GM19467 (cell line): ENCODE data around the gene VPS41.

Source experiments
- ATAC-seq: cut with Tn5 transposase; IDR thresholded peaks from one replicate; pipeline ENCODE4 v1.9.1; 2021; ENCODE audit warnings: mild to moderate bottlenecking, moderate library complexity; ENCODE audit not compliant: unreplicated experiment

Gene VPS41

DNA sequence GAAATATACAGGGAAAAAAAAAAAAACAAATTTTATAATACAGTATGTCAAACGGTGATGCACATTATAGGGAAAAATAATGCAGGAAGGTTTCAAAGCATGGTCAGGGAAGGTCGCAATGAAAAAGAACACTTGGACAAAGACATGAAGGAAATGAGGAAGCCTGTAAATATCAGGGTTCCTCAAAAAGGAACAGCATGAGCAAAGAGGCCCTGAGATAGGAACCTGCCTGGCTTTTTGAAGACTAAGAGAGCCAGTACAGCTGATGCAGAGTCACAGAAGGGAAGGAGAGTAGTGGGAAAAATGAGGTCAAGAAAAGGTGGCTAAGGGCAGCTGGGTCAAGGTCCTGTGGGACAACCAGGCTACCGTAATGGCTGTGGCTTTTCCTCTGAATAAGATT lies 1.9 kb downstream of the VPS41 start:
- no peak for ATAC-seq

GRCh38 chr7:38905056-38905759 lies 3.8 kb downstream of the VPS41 start:
- ATAC-seq = peak; percentile 35

DNA sequence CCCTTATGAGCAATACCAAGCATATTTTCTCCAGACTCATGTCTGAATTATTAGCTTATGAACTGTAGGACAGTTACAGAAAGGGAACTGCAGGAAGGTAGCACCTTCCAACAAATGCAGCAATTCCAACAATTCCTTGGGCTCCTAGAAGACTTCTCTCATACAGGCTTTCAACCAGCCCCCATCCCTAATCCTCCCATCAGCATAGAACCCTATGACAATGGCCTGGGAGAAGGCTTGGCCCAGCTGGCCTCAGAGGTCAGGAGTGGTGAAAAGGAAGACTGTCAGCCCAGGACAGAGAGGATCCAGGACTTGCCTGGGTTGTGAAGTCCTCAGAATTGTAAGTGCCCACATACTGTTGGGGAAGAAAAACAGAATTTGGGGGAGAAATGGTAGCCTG lies 5.9 kb downstream of the VPS41 start:
- no peak for ATAC-seq

DNA sequence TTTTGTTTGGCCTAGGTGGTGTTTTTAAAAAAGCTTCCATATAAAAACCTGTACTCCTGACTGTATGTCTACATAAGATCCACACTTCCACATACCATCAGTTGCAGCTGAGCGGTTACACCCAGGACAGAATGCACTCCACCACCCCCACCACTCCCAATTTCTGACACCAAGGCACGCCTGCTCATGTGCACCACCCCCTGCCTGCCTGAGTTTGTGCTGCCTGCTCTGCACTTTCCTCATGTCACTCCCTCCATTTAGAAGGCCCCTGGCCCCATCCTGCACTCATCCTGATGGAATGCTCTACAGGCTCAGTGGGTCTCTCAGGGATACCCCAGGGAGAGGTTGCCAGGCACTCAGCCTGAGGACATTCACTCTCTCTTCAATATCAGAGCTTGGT lies 6.5 kb downstream of the VPS41 start:
- no peak for ATAC-seq

GRCh38 chr7:38893061-38893460 lies 15.9 kb downstream of the VPS41 start:
- no peak for ATAC-seq

DNA sequence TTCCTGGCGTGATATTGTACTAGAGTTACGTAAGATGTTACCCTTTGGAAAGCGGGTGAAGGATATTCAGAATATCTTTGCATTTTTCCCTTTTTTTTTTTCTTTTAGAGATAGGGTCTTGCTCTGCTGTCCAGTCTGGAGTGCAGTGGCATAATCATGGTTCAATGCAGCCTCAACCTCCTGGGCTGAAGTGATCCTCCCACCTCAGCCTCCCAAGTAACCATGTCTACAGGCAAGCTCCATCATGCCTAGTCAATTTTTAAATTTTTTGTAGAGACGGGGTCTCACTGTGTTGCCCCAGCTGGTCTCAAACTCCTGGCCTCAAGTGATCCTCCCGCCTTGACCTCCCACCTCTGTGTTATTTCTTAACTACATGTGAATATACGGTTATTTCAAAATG lies 18.4 kb downstream of the VPS41 start:
- ATAC-seq = no peak

DNA sequence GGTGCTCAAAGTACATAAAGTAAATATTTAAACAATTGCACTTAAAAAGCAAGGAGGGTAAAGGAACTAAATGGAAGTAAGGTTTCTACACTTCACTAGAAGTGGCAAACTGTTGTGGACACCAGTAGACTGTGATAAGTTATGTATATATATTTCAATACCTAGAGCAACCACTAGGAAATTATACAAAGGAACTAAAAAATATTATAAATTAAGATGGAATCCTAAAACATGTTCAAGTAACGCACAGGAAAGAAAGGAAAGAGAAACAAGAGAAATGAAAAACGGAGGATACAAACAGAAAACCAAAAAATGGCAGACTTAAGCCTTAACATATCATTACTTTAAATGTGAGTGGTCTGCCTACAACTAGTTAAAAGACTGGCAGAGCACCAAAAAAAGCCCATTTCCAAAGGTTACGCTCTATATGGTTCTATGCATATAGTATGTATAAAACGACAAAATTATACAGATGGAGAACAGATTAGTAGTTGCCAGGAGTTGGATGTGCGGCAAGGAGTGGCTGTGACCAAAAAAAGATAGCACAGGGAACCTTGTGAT lies 19.0 kb downstream of the VPS41 start:
- ATAC-seq = no peak

GRCh38 chr7:38889079-38889478 lies 19.9 kb downstream of the VPS41 start:
- ATAC-seq = no peak

DNA sequence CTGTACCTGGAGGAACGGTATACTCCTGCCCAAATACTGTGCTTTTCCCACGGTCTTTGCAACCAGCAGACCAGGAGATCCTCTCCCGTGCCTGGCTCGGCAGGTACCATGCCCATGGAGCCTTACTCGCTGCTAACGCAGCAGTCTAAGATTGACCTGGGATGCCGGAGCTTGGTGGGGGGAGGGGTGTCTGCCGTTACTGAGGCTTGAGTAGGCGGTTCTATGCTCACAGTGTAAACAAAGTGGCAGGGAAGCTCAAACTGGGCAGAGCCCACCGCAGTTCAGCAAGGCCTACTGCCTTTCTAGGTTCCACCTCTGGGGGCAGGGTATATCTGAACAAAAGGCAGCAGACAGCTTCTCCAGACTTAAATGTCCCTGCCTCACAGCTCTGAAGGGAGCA lies 22.7 kb downstream of the VPS41 start:
- no peak for ATAC-seq

DNA sequence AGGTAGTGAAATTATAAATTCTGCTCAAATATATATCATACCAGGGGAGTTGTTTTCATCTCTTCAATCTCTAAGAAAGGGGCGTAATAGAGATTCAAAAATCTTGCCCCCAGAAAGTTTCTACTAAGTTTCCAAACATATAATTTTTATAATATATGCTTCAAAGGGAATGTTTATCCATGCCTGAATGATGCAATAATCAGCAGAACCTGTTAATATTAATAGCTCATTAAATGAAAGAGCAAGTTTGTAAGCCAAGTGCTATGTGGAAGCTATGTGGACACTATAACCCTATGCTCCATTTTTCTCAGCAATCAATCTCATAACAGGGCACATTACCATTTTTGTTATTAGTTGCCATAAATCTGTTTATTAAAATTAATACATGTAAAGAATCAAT lies 25.3 kb downstream of the VPS41 start:
- no peak for ATAC-seq

DNA sequence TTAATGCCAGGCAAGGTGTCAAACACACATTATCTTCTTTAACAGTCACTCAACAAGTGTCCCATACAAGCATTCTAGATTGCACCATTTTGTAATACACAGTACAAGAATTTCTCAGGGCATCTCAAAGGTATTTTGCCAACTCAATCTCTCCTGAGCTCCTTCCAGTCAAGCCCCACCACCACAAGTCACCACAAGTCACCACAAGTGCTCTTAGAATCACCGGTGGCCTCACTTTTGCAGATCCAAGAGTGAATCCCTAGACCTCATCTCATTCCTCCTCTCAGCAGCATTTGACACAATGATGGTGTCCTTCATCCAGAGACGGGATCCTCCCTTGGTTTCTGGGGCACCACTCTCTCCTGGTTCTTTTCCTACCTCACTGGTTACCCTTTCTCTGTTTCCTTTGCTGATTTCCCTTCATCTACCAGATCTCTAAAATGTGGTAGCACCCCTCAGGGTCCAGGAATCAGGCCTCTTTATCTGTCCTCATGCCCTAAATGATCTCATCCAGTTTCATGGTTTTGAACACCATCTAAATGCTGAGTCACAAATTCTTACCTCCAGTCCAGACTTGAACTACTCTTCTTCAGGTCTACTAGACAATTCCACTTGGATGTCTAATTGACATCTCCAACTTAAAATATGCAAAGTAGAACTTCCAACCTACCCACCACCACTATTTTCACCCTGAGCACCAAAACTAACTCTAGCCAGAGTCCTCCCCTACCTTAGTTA lies 26.9 kb downstream of the VPS41 start:
- no peak for ATAC-seq

- ATAC-seq = no peak
Observed at GRCh38 chr7:38881015-38881414, 28.0 kb downstream of the VPS41 start.

DNA sequence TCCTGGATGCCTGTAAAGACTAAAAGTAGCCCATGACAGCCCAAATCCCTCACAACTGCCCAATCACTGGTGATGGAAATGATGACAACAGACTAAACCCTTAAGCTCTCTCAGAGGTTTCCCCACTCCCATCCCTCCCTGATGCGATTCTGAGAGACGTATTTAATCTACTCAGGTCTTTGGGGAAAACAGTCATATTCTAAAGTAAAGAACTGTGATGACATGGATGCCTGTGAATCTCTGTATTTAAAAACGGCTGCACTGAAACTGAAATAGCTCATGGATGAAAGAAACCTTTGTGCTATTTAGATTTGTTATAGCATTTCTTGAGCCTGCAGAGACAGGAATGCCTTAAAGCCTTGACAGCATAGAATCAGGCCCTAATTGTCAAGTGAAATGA lies 28.5 kb downstream of the VPS41 start:
- no peak for ATAC-seq

DNA sequence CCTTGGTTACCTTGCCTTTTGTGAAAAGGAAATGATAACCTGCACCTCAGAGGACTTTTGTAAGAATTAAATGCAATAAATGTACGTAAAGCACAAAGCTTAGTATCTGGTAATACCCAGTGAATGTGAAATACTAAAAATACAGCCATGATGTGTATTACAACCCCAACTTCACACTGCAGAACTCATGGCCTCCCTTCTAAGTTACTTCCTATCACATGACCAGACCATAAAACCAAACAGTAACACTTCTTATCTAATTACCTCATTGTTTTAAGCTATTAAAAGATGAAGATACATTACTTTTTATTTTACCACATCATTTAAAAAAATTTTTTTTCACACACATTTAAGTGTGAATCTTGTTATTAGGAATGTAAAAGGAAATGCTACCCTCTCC lies 29.0 kb downstream of the VPS41 start:
- ATAC-seq = no peak

GRCh38 chr7:38878694-38879457 lies 30.1 kb downstream of the VPS41 start:
- ATAC-seq = no peak

DNA sequence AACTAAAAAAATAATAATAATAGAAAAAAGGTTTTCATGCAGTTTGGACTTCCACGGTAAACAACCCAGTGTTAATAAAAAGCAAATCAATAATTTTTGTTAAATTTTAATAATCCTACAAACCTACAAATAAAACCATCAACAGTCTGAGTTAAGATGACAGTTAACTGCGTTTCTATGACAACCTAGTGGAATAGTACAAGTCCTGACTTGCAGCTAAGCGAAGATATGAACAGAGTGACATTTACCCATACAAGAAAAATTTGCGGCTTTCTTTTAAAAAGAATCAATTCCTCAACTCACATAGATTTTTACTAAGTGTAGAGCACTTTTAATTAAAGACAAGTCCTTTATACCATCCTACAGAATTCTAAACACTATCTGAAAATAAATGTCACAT lies 35.6 kb downstream of the VPS41 start:
- no peak for ATAC-seq

GRCh38 chr7:38872202-38872601 lies 36.8 kb downstream of the VPS41 start:
- ATAC-seq = no peak

DNA sequence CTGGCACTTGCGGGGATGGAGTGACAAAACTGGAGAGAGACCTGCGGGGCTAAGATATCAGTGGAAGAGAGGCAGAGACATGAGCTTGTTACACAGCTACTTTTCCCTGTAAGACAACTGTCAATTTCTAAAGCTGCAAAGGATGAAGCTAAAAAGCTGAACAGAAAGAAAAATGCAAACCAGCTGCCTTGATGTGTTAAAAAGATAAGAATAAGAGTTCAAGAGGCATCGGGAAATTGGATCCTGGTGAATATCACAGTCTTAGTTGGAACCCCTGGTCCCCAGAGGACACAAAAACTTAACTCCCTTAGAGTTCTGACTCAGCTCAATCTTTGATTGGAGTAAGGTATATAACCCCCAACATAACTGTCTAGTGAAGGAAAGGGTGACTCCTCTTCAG lies 38.8 kb downstream of the VPS41 start:
- ATAC-seq = no peak

DNA sequence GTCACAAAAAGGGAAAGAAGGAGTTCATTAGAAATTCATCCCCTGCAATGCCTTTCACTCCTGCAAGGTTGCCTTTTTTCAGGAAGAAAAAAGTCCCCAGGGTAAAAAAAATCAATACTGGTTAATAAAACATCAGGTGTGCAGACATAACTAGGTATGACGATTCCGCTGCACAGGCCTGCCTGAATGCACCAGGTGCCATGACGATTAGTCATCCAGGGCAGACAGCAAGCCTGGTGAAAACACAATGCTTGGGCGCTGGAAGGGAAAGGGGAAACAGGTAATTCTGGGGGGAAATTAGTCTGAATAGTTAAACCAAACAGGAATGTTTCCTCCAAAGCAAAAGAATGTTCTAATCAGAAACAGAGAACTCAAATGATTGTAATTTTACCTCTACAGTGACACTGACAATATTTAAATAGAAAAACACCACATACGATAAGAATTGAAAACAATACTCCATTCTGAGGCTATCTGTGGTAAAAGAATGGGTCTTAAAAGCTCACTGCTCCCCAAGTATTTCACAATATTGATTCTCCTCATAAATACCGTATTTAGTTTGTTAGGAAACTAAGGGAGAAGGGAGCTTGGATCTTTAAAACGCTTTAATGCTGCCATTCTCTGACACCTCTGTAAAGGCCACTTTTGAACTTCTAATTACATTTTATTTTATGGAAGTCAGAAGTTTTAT lies 45.2 kb downstream of the VPS41 start:
- ATAC-seq = no peak

DNA sequence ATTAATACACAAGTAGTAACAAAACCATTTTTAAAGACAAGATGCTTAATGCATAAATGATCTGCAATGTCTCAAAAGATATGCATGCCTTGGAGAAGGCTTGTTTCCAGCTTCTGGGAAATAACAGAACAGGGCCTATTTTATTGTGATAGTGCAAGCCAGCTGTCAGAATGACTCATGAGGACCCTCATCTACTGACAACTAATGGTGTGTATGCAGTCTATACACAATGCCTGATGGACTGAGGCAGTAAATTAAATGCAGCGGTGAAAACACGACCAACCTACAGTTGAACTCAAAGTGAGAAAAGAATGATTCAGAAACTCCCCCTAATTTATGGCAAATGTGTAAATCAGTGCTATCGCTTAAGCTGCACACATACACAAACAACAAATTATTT lies 46.3 kb downstream of the VPS41 start:
- ATAC-seq = no peak

GRCh38 chr7:38858259-38858884 lies 50.6 kb downstream of the VPS41 start:
- ATAC-seq = no peak
